UCSD-AML1 (cell line): ENCODE results near the gene MAPT.

Source experiments
- DNase-seq: peaks from one replicate; lab custom pipeline; 2025; ENCODE audit not compliant: unreplicated experiment; lab: John Stamatoyannopoulos, UW

The MAPT gene

DNA sequence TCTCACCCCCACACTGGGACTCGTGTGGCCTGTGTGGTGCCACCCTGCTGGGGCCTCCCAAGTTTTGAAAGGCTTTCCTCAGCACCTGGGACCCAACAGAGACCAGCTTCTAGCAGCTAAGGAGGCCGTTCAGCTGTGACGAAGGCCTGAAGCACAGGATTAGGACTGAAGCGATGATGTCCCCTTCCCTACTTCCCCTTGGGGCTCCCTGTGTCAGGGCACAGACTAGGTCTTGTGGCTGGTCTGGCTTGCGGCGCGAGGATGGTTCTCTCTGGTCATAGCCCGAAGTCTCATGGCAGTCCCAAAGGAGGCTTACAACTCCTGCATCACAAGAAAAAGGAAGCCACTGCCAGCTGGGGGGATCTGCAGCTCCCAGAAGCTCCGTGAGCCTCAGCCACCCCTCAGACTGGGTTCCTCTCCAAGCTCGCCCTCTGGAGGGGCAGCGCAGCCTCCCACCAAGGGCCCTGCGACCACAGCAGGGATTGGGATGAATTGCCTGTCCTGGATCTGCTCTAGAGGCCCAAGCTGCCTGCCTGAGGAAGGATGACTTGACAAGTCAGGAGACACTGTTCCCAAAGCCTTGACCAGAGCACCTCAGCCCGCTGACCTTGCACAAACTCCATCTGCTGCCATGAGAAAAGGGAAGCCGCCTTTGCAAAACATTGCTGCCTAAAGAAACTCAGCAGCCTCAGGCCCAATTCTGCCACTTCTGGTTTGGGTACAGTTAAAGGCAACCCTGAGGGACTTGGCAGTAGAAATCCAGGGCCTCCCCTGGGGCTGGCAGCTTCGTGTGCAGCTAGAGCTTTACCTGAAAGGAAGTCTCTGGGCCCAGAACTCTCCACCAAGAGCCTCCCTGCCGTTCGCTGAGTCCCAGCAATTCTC, 132.1 kb downstream of the MAPT start:
- DNase-seq, result no peak

GRCh38 chr17:46027048-46027975, 133.0 kb downstream of the MAPT start:
- no peak for DNase-seq

GRCh38 chr17:46027976-46028325, 133.6 kb downstream of the MAPT start:
- DNase-seq, result no peak

- DNase-seq, result no peak
Observed at GRCh38 chr17:46028374-46028773, 134.0 kb downstream of the MAPT start.

DNA sequence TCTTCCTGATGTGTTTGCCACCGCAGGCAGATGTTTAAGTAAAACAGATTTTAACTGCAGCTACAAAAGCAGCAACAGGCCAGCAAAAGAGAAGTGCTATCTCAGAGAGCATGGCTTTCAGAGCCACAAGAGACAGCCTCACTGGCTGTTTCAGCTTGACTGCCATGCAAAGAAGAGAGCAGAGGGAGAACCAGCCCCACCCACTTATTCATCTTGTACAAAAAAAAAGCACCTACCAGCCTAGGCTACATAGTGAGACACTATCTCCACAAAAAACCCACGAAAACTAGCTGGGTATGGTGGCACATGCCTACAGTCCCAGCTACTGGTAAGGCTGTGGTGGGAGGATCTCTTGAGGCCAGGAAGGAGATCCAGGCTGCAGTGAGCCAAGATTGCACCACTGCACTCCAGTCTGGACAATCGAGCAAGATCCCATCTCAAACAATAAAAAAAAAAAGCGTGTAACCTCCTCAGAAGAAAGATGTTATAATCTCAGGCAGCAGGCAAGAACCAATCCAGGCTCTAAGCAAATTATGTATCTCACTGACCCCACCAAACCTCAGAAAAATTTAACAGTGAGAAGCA, 134.7 kb downstream of the MAPT start:
- DNase-seq, result no peak

DNA sequence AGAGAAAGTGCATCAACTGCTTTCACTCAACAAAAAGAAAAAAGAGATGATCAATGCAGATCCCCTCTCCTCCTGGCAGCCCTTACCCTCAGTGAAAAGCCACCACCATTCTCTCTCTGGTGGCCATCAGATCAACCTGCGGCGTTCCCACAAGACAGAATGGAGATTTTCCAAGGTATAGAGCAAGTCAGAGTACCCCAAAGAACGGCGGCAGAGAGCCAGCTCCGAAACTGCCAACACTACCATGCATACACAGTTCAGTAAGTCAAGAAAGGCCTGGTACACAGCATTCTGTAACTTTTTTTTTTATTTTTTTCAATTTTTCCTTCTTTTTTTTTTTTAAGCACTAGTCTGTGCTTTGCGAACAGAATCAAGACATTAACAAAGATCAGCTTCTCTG, 135.3 kb downstream of the MAPT start:
- DNase-seq, result no peak

DNA sequence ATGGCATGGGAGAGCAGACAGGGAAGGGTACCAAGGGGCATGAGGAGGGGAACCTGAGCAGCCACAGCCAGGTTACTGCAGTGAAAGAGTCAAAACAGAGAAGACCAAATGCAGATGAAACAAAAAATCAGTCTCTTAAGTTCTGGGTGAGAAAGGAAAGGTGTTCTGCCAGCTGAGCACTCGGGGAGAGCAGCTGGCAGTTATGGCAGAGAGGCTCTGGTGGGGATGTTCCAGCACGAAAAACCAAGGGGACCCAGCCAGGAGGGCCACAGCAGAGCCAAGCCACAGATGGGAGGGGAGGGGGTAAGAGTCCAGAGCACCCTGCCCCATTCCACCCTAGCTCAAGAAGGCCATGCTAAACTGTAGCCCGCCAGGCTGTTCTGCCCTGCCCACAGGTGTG, 136.4 kb downstream of the MAPT start:
- no peak for DNase-seq

DNA sequence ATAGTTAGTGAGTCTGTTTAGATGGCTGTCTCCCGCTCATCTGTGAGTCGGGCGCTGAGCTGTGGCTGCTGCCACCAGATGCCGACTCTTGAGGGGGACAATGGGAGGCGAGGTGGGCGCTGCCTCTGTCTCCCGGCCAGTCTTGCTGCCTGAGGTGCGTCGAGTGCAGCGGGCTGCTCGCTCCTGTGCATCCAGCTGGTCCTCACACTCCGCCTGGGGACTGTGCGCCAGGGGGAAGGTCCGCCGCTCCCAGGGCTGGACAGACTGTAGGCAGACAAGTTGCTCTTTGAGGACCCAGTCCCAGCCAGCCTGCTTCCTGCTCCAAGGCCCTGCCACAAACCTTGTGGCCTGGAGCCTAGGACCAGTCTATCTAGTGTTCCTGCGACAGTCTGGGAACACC, 137.1 kb downstream of the MAPT start:
- no peak for DNase-seq

GRCh38 chr17:46031920-46032319, 137.6 kb downstream of the MAPT start:
- DNase-seq, result no peak

DNA sequence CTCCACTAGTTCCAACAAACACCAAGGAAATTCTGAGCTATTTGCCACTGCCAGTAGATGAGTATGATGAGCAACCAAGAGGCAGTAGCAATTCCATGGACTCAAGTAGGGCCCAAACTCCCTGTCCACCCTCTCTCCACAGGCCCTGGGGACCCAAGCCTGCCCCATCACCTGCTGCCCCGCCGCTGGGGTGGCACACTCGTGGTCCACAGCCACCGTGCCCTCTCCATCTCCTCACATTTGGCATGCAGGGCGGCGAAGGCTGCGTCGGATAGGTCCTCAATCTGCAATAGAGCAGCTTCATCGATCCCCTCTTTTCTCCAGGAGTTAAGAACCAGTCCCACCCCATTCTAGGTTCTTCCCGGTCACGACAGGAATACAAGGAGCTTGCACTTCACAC, 138.6 kb downstream of the MAPT start:
- no peak for DNase-seq

DNA sequence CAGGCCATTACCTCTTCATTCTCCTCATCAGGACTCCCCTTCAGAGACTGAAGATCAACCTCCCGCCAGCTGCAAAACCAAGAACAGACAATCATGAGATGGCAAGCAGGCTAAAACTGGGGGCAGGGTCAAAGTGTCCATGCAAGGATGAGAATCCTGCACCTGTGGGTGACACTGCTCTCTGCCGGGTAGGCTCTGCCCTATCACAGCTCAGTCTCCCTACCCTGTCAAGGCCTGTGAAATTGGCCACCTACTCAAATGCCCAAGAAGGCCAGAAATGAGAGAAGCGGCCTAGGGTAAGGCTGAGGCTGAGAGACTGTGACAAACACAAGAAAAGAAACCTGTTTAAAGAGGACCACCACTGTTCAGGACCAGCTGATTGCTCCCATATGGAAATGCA, 139.0 kb downstream of the MAPT start:
- no peak for DNase-seq

- DNase-seq, result no peak
Observed at GRCh38 chr17:46035112-46035818, 140.9 kb downstream of the MAPT start.

- DNase-seq, result no peak
Observed at GRCh38 chr17:46036491-46036890, 142.1 kb downstream of the MAPT start.

- DNase-seq, result no peak
Observed at GRCh38 chr17:46037722-46038255, 143.4 kb downstream of the MAPT start.

GRCh38 chr17:46038414-46038813, 144.1 kb downstream of the MAPT start:
- DNase-seq, result no peak

- no peak for DNase-seq
Observed at GRCh38 chr17:46038937-46039336, 144.6 kb downstream of the MAPT start.

- DNase-seq, result no peak
Observed at GRCh38 chr17:46039592-46040186, 145.3 kb downstream of the MAPT start.

- no peak for DNase-seq
Observed at GRCh38 chr17:46042246-46042645, 147.9 kb downstream of the MAPT start.

DNA sequence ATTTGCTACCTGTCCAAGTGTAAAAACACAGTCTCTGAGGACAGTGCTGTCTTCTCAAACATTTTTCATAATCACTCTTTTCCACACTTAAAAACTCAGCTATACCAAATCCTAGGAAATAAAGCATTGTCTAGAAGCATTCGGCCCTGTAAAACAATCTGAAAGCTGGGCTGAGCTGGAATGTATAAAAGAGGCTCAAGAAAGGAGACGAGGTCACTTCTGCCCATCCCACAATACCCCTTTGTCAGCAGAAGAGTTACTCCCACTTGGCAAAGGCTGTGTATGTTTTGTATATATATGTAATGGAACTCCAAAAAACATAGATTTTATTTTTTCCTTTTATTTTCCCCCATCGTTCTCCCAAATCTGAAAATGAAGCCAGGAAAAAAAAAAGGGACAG, 148.6 kb downstream of the MAPT start:
- DNase-seq, result no peak

GRCh38 chr17:46043606-46044005, 149.3 kb downstream of the MAPT start:
- no peak for DNase-seq
